ENCODE data around the gene LRRC26. TPM values are rescaled to one million over a fixed set of nuclear protein-coding genes. Genes with fewer than 3 reads are reported as not detected.
"Not testable (repeated sequence)": the region's sequence is repeated elsewhere in the genome, so short reads cannot be mapped to it uniquely, and the experiment has no call there.

The LRRC26 gene
- total and polyA plus RNA-seq, 5 donors from 2014 or later: not detected

- not testable (repeated sequence) for H3K4me1 Mint-ChIP-seq; H3K36me3 ChIP-seq (ENCODE audit: control insufficient read depth, insufficient read depth, low read length); H3K9me3 ChIP-seq (ENCODE audit: control insufficient read depth in 2 of 2, low read length in 2 of 2); H3K9me3 Mint-ChIP-seq; H3K36me3 Mint-ChIP-seq; DNase-seq; H3K27ac ChIP-seq (ENCODE audit: insufficient read depth, low read length, poor library complexity, severe bottlenecking); H3K4me1 ChIP-seq (ENCODE audit: control insufficient read depth, insufficient read depth, low read length, poor library complexity, severe bottlenecking); H3K4me3 ChIP-seq (ENCODE audit: low read depth, low read length); H3K27me3 ChIP-seq (ENCODE audit: control insufficient read depth, insufficient read depth, low read length); ATAC-seq (ENCODE audit: low read depth in 2 of 2); H3K27ac Mint-ChIP-seq
- peaks cover 63% of the 10 kb centered on the region for H3K27me3 Mint-ChIP-seq
- peak overlapping the region in 1 of 4 donors; percentile 58 for H3K4me3 Mint-ChIP-seq
Measured at GRCh38 chr9:137135154-137135553, 34.7 kb downstream of the LRRC26 start.

- no peak overlapping the region for H3K27ac ChIP-seq (ENCODE audit: insufficient read depth, low read length, poor library complexity, severe bottlenecking)
- Mint-ChIP-seq H3K4me1 (peaks cover 0 to 12% (median 0%) of the 10 kb centered on the region in 4 donors), H3K27ac (no peak overlapping the region), H3K4me3 (peak overlapping the region in 1 of 4 donors; percentile 43), H3K36me3 (no peaks in the 10 kb centered on the region), H3K9me3 (peaks cover 0 to 2% (median 0%) of the 10 kb centered on the region in 7 donors), H3K27me3 (peaks cover 56% of the 10 kb centered on the region)
- H3K36me3 ChIP-seq (ENCODE audit: control insufficient read depth, insufficient read depth, low read length): no peaks in the 10 kb centered on the region
- DNase-seq: no peak
- ATAC-seq (ENCODE audit: low read depth in 2 of 2): no peak
- no peaks in the 10 kb centered on the region for H3K9me3 ChIP-seq (ENCODE audit: control insufficient read depth in 2 of 2, low read length in 2 of 2)
- H3K27me3 ChIP-seq (ENCODE audit: control insufficient read depth, insufficient read depth, low read length): peaks cover 7% of the 10 kb centered on the region
- H3K4me3 ChIP-seq (ENCODE audit: low read depth, low read length): no peak overlapping the region
- peaks cover 3% of the 10 kb centered on the region for H3K4me1 ChIP-seq (ENCODE audit: control insufficient read depth, insufficient read depth, low read length, poor library complexity, severe bottlenecking)
Measured at GRCh38 chr9:137134191-137134590, 35.7 kb downstream of the LRRC26 start.

GRCh38 chr9:137130176-137130755 is 39.6 kb downstream of the LRRC26 start:
- no peak overlapping the region for H3K4me3 ChIP-seq (ENCODE audit: low read depth, low read length)
- peak overlapping the region; percentile 84 for H3K27ac ChIP-seq (ENCODE audit: insufficient read depth, low read length, poor library complexity, severe bottlenecking)
- no peak for DNase-seq

GRCh38 chr9:137129456-137130175 is 40.2 kb downstream of the LRRC26 start:
- Histone ChIP-seq H3K4me1 (ENCODE audit: control insufficient read depth, insufficient read depth, low read length, poor library complexity, severe bottlenecking) (peaks cover 30% of the 10 kb centered on the region), H3K27ac (ENCODE audit: insufficient read depth, low read length, poor library complexity, severe bottlenecking) (peak overlapping the region; percentile 84), H3K4me3 (ENCODE audit: low read depth, low read length) (peak overlapping the region; percentile 26), H3K27me3 (ENCODE audit: control insufficient read depth, insufficient read depth, low read length) (no peaks in the 10 kb centered on the region), H3K36me3 (ENCODE audit: control insufficient read depth, insufficient read depth, low read length) (no peaks in the 10 kb centered on the region), H3K9me3 (ENCODE audit: control insufficient read depth in 2 of 2, low read length in 2 of 2) (no peaks in the 10 kb centered on the region)
- peaks cover 24% of the 10 kb centered on the region for H3K27me3 Mint-ChIP-seq
- peaks cover 0 to 4% (median 0%) of the 10 kb centered on the region in 7 donors for H3K9me3 Mint-ChIP-seq
- peaks cover 9 to 36% (median 23%) of the 10 kb centered on the region in 4 donors for H3K4me1 Mint-ChIP-seq
- H3K4me3 Mint-ChIP-seq: peak overlapping the region; percentile 91 to 94 (median 93)
- peak; percentile 84 to 95 (median 91) for DNase-seq
- no peaks in the 10 kb centered on the region for H3K36me3 Mint-ChIP-seq
- H3K27ac Mint-ChIP-seq: peak overlapping the region; percentile 52 to 83 (median 78)
- ATAC-seq (ENCODE audit: low read depth in 2 of 2): peak; percentile 97 to 98

More at GRCh38 chr9:137130176-137130755, 39.6 kb downstream of the LRRC26 start:
- Mint-ChIP-seq H3K36me3 (no peaks in the 10 kb centered on the region), H3K4me1 (peaks cover 9 to 36% (median 23%) of the 10 kb centered on the region in 4 donors), H3K4me3 (peak overlapping the region; percentile 49 to 88 (median 86)), H3K27ac (no peak overlapping the region), H3K9me3 (peaks cover 0 to 4% (median 0%) of the 10 kb centered on the region in 7 donors), H3K27me3 (peaks cover 31% of the 10 kb centered on the region)
- Histone ChIP-seq H3K27me3 (ENCODE audit: control insufficient read depth, insufficient read depth, low read length) (no peaks in the 10 kb centered on the region), H3K36me3 (ENCODE audit: control insufficient read depth, insufficient read depth, low read length) (no peaks in the 10 kb centered on the region), H3K4me1 (ENCODE audit: control insufficient read depth, insufficient read depth, low read length, poor library complexity, severe bottlenecking) (peaks cover 30% of the 10 kb centered on the region), H3K9me3 (ENCODE audit: control insufficient read depth in 2 of 2, low read length in 2 of 2) (no peaks in the 10 kb centered on the region)
- ATAC-seq (ENCODE audit: low read depth in 2 of 2): no peak

- DNase-seq (peak in 2 of 3 donors; percentile 19 to 40), ATAC-seq (ENCODE audit: low read depth in 2 of 2) (no peak)
- no peaks in the 10 kb centered on the region for H3K36me3 Mint-ChIP-seq
- H3K9me3 Mint-ChIP-seq: peaks cover 0 to 1% (median 0%) of the 10 kb centered on the region in 7 donors
- peaks cover 17% of the 10 kb centered on the region for H3K27me3 Mint-ChIP-seq
- H3K27me3 ChIP-seq (ENCODE audit: control insufficient read depth, insufficient read depth, low read length): no peaks in the 10 kb centered on the region
- peak overlapping the region; percentile 76 for H3K4me3 ChIP-seq (ENCODE audit: low read depth, low read length)
- H3K36me3 ChIP-seq (ENCODE audit: control insufficient read depth, insufficient read depth, low read length): no peaks in the 10 kb centered on the region
- peak overlapping the region; percentile 84 for H3K27ac ChIP-seq (ENCODE audit: insufficient read depth, low read length, poor library complexity, severe bottlenecking)
- peak overlapping the region; percentile 87 to 97 (median 94) for H3K27ac Mint-ChIP-seq
- peaks cover 30% of the 10 kb centered on the region for H3K4me1 ChIP-seq (ENCODE audit: control insufficient read depth, insufficient read depth, low read length, poor library complexity, severe bottlenecking)
- H3K4me1 Mint-ChIP-seq: peaks cover 9 to 36% (median 23%) of the 10 kb centered on the region in 4 donors
- peak overlapping the region; percentile 91 to 94 (median 94) for H3K4me3 Mint-ChIP-seq
- H3K9me3 ChIP-seq (ENCODE audit: control insufficient read depth in 2 of 2, low read length in 2 of 2): no peaks in the 10 kb centered on the region
Measured at GRCh38 chr9:137128862-137129455, 40.9 kb downstream of the LRRC26 start.

GRCh38 chr9:137128158-137128861 is 41.5 kb downstream of the LRRC26 start:
- Histone ChIP-seq H3K27me3 (ENCODE audit: control insufficient read depth, insufficient read depth, low read length) (no peaks in the 10 kb centered on the region), H3K27ac (ENCODE audit: insufficient read depth, low read length, poor library complexity, severe bottlenecking) (peak overlapping the region; percentile 84)

More at GRCh38 chr9:137128158-137128861, 41.5 kb downstream of the LRRC26 start:
- Mint-ChIP-seq H3K4me3 (peak overlapping the region; percentile 91 to 94 (median 94)), H3K4me1 (peaks cover 9 to 36% (median 23%) of the 10 kb centered on the region in 4 donors), H3K9me3 (peaks cover 0 to 1% (median 0%) of the 10 kb centered on the region in 7 donors), H3K36me3 (no peaks in the 10 kb centered on the region), H3K27me3 (peaks cover 14% of the 10 kb centered on the region), H3K27ac (peak overlapping the region; percentile 87 to 97 (median 94))
- H3K36me3 ChIP-seq (ENCODE audit: control insufficient read depth, insufficient read depth, low read length): no peaks in the 10 kb centered on the region
- peaks cover 30% of the 10 kb centered on the region for H3K4me1 ChIP-seq (ENCODE audit: control insufficient read depth, insufficient read depth, low read length, poor library complexity, severe bottlenecking)
- H3K9me3 ChIP-seq (ENCODE audit: control insufficient read depth in 2 of 2, low read length in 2 of 2): no peaks in the 10 kb centered on the region
- ATAC-seq (ENCODE audit: low read depth in 2 of 2) (no peak), DNase-seq (peak in 1 of 3 donors; percentile 34)
- peak overlapping the region; percentile 76 for H3K4me3 ChIP-seq (ENCODE audit: low read depth, low read length)
